ENCODE data around the gene EVC.

The EVC gene

GRCh38 chr4:5746250-5746649, 35.2 kb downstream of the EVC start:
- no peak overlapping the region for H3K4me2 ChIP-seq (ENCODE audit: insufficient read depth, low read length)
- H3K4me1 ChIP-seq (ENCODE audit: insufficient read depth, low read length): no peaks in the 10 kb centered on the region
- ATAC-seq (ENCODE audit: insufficient read depth, low read depth) (no peak), DNase-seq (no peak)
- H3K9me3 ChIP-seq (ENCODE audit: insufficient read depth, low read length, severe bottlenecking): no peaks in the 10 kb centered on the region
- no peak overlapping the region for H3K4me3 ChIP-seq (ENCODE audit: low read depth in 1 of 2, low read length in 2 of 2)
- TF ChIP-seq CTCF (IDR thresholded peaks at IDR 0.05; ENCODE audit: borderline replicate concordance, extremely low read depth, low read length, poor library complexity, severe bottlenecking) (no peak), EZH2 (IDR thresholded peaks at IDR 0.05; ENCODE audit: borderline replicate concordance, low read depth, low read length, severe bottlenecking) (no peak)
- peaks cover 4% of the 10 kb centered on the region for H3K27me3 ChIP-seq (ENCODE audit: insufficient read depth, low read length, poor library complexity)
- H3K9ac ChIP-seq (ENCODE audit: low read depth, low read length): no peak overlapping the region
- no peaks in the 10 kb centered on the region for H3K79me2 ChIP-seq (ENCODE audit: insufficient read depth, low read length)
- H2AFZ ChIP-seq (ENCODE audit: low read depth, low read length): no peak overlapping the region
- H3K36me3 ChIP-seq (ENCODE audit: insufficient read depth, low read length): no peaks in the 10 kb centered on the region
- no peak overlapping the region for H3K27ac ChIP-seq (ENCODE audit: low read length)
- H4K20me1 ChIP-seq (ENCODE audit: insufficient read depth, low read length): no peaks in the 10 kb centered on the region

GRCh38 chr4:5746829-5747737, 36.1 kb downstream of the EVC start:
- H3K27ac ChIP-seq (ENCODE audit: low read length): no peak overlapping the region
- no peaks in the 10 kb centered on the region for H3K79me2 ChIP-seq (ENCODE audit: insufficient read depth, low read length)
- ATAC-seq (ENCODE audit: insufficient read depth, low read depth) (no peak), DNase-seq (no peak)
- H3K9me3 ChIP-seq (ENCODE audit: insufficient read depth, low read length, severe bottlenecking): no peaks in the 10 kb centered on the region
- H3K4me3 ChIP-seq (ENCODE audit: low read depth in 1 of 2, low read length in 2 of 2): no peak overlapping the region
- H3K4me1 ChIP-seq (ENCODE audit: insufficient read depth, low read length): no peaks in the 10 kb centered on the region
- H3K4me2 ChIP-seq (ENCODE audit: insufficient read depth, low read length): no peak overlapping the region
- H3K9ac ChIP-seq (ENCODE audit: low read depth, low read length): no peak overlapping the region
- H2AFZ ChIP-seq (ENCODE audit: low read depth, low read length): no peak overlapping the region
- TF ChIP-seq CTCF (IDR thresholded peaks at IDR 0.05; ENCODE audit: borderline replicate concordance, extremely low read depth, low read length, poor library complexity, severe bottlenecking) (no peak), EZH2 (IDR thresholded peaks at IDR 0.05; ENCODE audit: borderline replicate concordance, low read depth, low read length, severe bottlenecking) (no peak)
- no peaks in the 10 kb centered on the region for H4K20me1 ChIP-seq (ENCODE audit: insufficient read depth, low read length)
- H3K36me3 ChIP-seq (ENCODE audit: insufficient read depth, low read length): no peaks in the 10 kb centered on the region
- peaks cover 4% of the 10 kb centered on the region for H3K27me3 ChIP-seq (ENCODE audit: insufficient read depth, low read length, poor library complexity)

GRCh38 chr4:5747738-5748375, 36.9 kb downstream of the EVC start:
- Histone ChIP-seq H3K27ac (ENCODE audit: low read length) (no peak overlapping the region), H2AFZ (ENCODE audit: low read depth, low read length) (no peak overlapping the region), H3K4me2 (ENCODE audit: insufficient read depth, low read length) (no peak overlapping the region), H3K9me3 (ENCODE audit: insufficient read depth, low read length, severe bottlenecking) (no peaks in the 10 kb centered on the region), H3K4me3 (ENCODE audit: low read depth in 1 of 2, low read length in 2 of 2) (no peak overlapping the region), H3K4me1 (ENCODE audit: insufficient read depth, low read length) (no peaks in the 10 kb centered on the region), H3K9ac (ENCODE audit: low read depth, low read length) (no peak overlapping the region), H3K79me2 (ENCODE audit: insufficient read depth, low read length) (no peaks in the 10 kb centered on the region), H4K20me1 (ENCODE audit: insufficient read depth, low read length) (no peaks in the 10 kb centered on the region), H3K27me3 (ENCODE audit: insufficient read depth, low read length, poor library complexity) (peaks cover 4% of the 10 kb centered on the region), H3K36me3 (ENCODE audit: insufficient read depth, low read length) (no peaks in the 10 kb centered on the region)
- DNase-seq: no peak
- no peak for ATAC-seq (ENCODE audit: insufficient read depth, low read depth)
- no peak for TF ChIP-seq CTCF (IDR thresholded peaks at IDR 0.05; ENCODE audit: borderline replicate concordance, extremely low read depth, low read length, poor library complexity, severe bottlenecking)
- no peak for TF ChIP-seq EZH2 (IDR thresholded peaks at IDR 0.05; ENCODE audit: borderline replicate concordance, low read depth, low read length, severe bottlenecking)
